ENCODE measurements around the gene PCBD2.

The PCBD2 gene

DNA sequence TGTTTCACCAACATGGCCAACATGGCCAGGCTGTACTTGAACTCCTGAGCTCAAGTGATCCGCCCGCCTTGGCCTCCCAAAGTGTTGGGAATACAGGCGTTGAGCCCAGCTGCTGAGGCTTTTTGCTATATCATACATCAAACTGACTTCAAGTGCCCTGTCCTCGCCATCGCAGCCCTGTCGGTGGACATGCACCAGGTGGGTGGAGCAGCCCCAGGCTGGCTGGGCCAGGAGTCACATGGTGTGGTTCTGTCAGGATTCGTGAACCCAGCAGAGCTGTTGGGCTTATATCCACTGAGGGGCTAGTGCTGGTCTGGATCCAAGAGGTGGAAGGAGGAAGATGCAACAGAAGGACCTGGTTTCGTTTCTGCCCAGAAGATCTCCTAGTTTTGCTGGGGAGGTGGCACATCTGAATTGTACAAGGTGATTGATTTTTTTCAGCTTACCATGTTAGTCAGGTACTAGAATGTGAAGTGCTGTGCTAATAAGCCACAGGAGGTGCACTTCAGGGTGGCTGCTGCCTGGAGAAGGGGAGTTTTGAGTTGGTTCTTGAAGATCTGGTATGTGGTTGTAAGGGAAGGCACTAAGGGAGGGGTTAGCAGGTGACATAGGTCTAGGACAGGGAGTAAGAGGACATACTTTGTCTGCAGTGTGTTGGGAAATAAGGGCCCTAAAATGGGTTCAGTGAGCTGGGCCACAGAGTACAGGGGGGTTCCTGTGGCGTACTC lies 16.1 kb downstream of the PCBD2 start:
- Histone ChIP-seq H3K27me3 (replicated peaks; ENCODE audit: control insufficient read depth, insufficient read depth, low read length) (no peaks in the 10 kb centered on the region), H3K36me3 (ENCODE audit: control insufficient read depth, insufficient read depth, low read length) (peaks cover 3% of the 10 kb centered on the region), H3K4me3 (replicated peaks; ENCODE audit: low read depth, low read length) (no peak overlapping the region)
- TF ChIP-seq, protein P1, sequence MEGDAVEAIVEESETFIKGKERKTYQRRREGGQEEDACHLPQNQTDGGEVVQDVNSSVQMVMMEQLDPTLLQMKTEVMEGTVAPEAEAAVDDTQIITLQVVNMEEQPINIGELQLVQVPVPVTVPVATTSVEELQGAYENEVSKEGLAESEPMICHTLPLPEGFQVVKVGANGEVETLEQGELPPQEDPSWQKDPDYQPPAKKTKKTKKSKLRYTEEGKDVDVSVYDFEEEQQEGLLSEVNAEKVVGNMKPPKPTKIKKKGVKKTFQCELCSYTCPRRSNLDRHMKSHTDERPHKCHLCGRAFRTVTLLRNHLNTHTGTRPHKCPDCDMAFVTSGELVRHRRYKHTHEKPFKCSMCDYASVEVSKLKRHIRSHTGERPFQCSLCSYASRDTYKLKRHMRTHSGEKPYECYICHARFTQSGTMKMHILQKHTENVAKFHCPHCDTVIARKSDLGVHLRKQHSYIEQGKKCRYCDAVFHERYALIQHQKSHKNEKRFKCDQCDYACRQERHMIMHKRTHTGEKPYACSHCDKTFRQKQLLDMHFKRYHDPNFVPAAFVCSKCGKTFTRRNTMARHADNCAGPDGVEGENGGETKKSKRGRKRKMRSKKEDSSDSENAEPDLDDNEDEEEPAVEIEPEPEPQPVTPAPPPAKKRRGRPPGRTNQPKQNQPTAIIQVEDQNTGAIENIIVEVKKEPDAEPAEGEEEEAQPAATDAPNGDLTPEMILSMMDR (IDR thresholded peaks at IDR 0.05; ENCODE audit: insufficient read depth, low read length, poor library complexity, severe bottlenecking): no peak
- DNase-seq (ENCODE audit: extremely low read depth, insufficient read length): no peak

DNA sequence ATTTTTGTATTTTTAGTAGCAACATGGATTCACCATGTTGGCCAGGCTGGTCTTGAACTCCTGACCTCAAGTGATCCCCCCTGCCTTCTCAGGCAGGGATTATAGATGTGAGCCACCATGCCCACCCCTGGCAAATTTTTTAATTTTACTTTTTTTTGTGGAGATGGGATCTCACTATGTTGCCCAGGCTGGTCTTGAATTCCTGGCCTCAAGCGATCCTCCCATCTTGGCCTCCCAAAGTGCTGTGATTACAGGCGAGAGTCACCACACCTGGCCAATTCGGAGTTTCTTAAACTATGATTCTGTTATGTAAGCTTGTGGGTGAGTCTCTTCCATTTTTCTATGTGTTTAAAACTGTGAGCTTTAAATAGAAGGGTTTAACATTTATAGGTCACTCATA lies 27.6 kb downstream of the PCBD2 start:
- peaks cover 5% of the 10 kb centered on the region for H3K36me3 ChIP-seq (ENCODE audit: control insufficient read depth, insufficient read depth, low read length)
- TF ChIP-seq, protein P1 (IDR thresholded peaks at IDR 0.05; ENCODE audit: insufficient read depth, low read length, poor library complexity, severe bottlenecking): no peak
- no peak overlapping the region for H3K4me3 ChIP-seq (replicated peaks; ENCODE audit: low read depth, low read length)
- no peak for DNase-seq (ENCODE audit: extremely low read depth, insufficient read length)
- H3K27me3 ChIP-seq (replicated peaks; ENCODE audit: control insufficient read depth, insufficient read depth, low read length): no peaks in the 10 kb centered on the region

DNA sequence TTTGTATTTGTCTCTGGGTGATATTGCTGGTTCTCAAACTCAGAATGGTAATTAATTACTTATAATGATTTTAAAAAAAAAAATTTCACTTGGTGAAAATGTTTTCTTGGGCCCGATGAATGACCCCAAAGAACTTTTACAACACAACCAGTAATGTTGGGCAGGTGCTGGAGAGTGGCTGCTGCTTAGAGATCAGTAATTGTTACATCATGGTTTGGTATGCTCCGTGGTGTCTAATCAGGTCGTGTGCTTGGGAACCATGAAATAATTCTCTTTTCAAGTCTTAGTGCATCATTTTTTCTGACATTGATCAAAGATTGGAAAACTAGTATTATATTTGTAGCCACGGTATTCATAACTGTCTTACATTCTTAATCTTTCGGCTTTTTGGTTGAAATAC lies 29.3 kb downstream of the PCBD2 start:
- TF ChIP-seq, protein P1 (IDR thresholded peaks at IDR 0.05; ENCODE audit: insufficient read depth, low read length, poor library complexity, severe bottlenecking): no peak
- Histone ChIP-seq H3K27me3 (replicated peaks; ENCODE audit: control insufficient read depth, insufficient read depth, low read length) (no peaks in the 10 kb centered on the region), H3K36me3 (ENCODE audit: control insufficient read depth, insufficient read depth, low read length) (peaks cover 5% of the 10 kb centered on the region), H3K4me3 (replicated peaks; ENCODE audit: low read depth, low read length) (no peak overlapping the region)
- no peak for DNase-seq (ENCODE audit: extremely low read depth, insufficient read length)

DNA sequence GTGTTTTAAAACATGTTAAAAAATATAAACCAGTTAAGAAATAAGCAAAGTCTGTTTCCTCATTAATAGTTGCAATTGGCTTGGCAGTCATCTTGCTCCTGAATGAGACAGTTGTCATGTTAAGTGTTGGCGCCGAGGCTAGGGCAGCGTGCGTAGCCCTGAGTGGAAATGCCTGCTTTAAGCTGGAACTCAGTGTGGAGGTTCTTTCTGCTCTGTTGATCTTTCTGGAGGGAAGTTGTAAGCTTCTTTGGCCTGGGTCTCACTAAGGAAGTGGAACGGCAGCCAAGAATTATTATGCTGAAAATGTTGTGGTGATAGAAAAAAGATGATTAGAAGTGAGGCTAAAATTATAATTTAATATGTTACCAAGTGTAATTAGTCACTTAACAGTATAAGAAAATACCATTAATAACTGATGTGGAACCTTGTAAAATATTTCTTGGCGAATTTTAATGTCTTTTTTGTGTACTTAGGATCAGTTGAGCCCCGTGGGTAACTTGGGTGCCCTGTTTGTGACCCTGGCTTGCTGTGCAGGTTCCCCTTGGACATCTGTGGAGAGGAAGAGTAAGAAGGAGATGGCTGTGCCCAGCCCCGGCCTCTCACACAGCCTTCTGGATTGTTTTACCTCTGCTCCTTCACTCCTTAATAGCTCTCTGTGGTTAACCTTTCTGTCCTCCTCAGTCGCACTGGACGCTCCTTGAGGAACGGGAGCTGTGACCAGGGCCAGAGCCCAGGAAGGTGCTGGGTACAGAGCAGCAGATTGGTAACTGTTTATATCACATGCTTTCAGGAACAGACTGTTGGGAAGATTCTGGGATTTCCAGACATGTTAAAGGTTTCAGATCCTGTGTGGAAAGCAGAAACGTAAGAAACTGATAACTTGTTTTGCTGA lies 31.0 kb downstream of the PCBD2 start:
- TF ChIP-seq, protein P1 (IDR thresholded peaks at IDR 0.05; ENCODE audit: insufficient read depth, low read length, poor library complexity, severe bottlenecking): no peak
- no peak for DNase-seq (ENCODE audit: extremely low read depth, insufficient read length)
- H3K4me3 ChIP-seq (replicated peaks; ENCODE audit: low read depth, low read length): no peak overlapping the region

DNA sequence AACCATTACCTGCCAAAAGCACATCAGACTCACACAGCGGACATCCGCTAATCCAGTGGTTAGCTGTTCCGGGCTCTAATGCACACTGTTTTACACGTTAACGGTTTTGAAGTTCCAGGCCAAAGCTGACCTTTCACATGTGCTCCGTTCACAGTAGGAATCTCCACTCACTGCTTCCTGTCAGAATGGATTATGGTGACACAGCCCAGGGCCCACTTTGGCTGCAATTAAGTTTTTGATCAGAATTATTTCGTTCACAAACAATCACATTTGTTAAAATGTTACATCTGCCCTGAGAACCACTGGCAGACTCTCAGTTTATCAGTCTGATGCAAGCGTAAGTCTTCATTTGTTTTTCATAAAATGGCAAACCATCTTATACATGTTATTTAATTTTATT lies 32.6 kb downstream of the PCBD2 start:
- DNase-seq (ENCODE audit: extremely low read depth, insufficient read length): no peak
- Histone ChIP-seq H3K27me3 (replicated peaks; ENCODE audit: control insufficient read depth, insufficient read depth, low read length) (no peaks in the 10 kb centered on the region), H3K36me3 (ENCODE audit: control insufficient read depth, insufficient read depth, low read length) (peaks cover 1% of the 10 kb centered on the region), H3K4me3 (replicated peaks; ENCODE audit: low read depth, low read length) (no peak overlapping the region)
- TF ChIP-seq, protein P1 (IDR thresholded peaks at IDR 0.05; ENCODE audit: insufficient read depth, low read length, poor library complexity, severe bottlenecking): no peak

More for the DNA sequence above, 31.0 kb downstream of the PCBD2 start:
- no peaks in the 10 kb centered on the region for H3K27me3 ChIP-seq (replicated peaks; ENCODE audit: control insufficient read depth, insufficient read depth, low read length)
- H3K36me3 ChIP-seq (ENCODE audit: control insufficient read depth, insufficient read depth, low read length): peaks cover 1% of the 10 kb centered on the region
